OCI-LY1 (cell line): Measurements from ENCODE around the gene ARHGEF10L.

Source experiments
- H2AFZ ChIP-seq: fragments of 200-600 bp; sonication (generic), shearing (Covaris generic); 2 replicates; pipeline ENCODE4 v1.6.0; 2014; ENCODE audit warnings: antibody characterized with exemption, mild to moderate bottlenecking, low read length
- H3F3A ChIP-seq: fragments of 200-600 bp; sonication (generic), shearing (Covaris generic); 2 replicates; pipeline ENCODE4 v1.6.0; 2014; ENCODE audit warnings: mild to moderate bottlenecking, antibody characterized with exemption, low read length, moderate library complexity; ENCODE audit not compliant: insufficient read depth
- H3K27ac ChIP-seq: fragments of 200-600 bp; sonication (generic); 2 replicates; pipeline ENCODE4 v1.5.1; 2014; ENCODE audit warnings: low read length, mixed run types, mild to moderate bottlenecking, low read depth; ENCODE audit not compliant: poor library complexity, severe bottlenecking
- H3K27me3 ChIP-seq: fragments of 200-600 bp; sonication (generic); 2 replicates; pipeline ENCODE4 v1.6.0; 2014; ENCODE audit warnings: antibody characterized with exemption, mild to moderate bottlenecking, low read length, moderate library complexity; ENCODE audit not compliant: insufficient read depth
- H3K36me3 ChIP-seq: fragments of 200-600 bp; sonication (generic); 2 replicates; pipeline ENCODE4 v1.6.1; 2014; ENCODE audit warnings: mild to moderate bottlenecking, antibody characterized with exemption, low read length, moderate library complexity, mixed read lengths; ENCODE audit not compliant: insufficient read depth
- H3K4me1 ChIP-seq: fragments of 200-600 bp; sonication (generic); 2 replicates; pipeline ENCODE4 v1.5.1; 2014; ENCODE audit warnings: mild to moderate bottlenecking, low read length, moderate library complexity; ENCODE audit not compliant: insufficient read depth, severe bottlenecking
- H3K4me2 ChIP-seq: fragments of 200-600 bp; sonication (generic), shearing (Covaris generic); 2 replicates; pipeline ENCODE4 v1.6.1; 2014; ENCODE audit warnings: low read length
- H3K4me3 ChIP-seq: fragments of 200-600 bp; sonication (generic); 2 replicates; pipeline ENCODE4 v1.5.1; 2014; ENCODE audit warnings: low read length, low read depth, mild to moderate bottlenecking, mixed read lengths; ENCODE audit not compliant: poor library complexity, severe bottlenecking
- H3K79me2 ChIP-seq: fragments of 200-600 bp; shearing (Covaris generic); 2 replicates; pipeline ENCODE4 v1.6.1; 2016; ENCODE audit warnings: mixed run types, low read length, mixed read lengths; ENCODE audit not compliant: insufficient read depth
- H3K9ac ChIP-seq: fragments of 200-600 bp; sonication (generic), shearing (Covaris generic); 2 replicates; pipeline ENCODE4 v1.6.1; 2014; ENCODE audit warnings: mild to moderate bottlenecking, low read length, mixed read lengths
- H3K9me2 ChIP-seq: fragments of 200-600 bp; sonication (generic), shearing (Covaris generic); 2 replicates; pipeline ENCODE4 v1.6.1; 2014; ENCODE audit warnings: low read depth, mild to moderate bottlenecking, low read length, mixed read lengths
- H3K9me3 ChIP-seq: fragments of 200-600 bp; shearing (Covaris generic); 2 replicates; pipeline ENCODE4 v1.6.1; 2014; ENCODE audit warnings: low read length, mixed read lengths
- H4K20me1 ChIP-seq: fragments of 200-600 bp; sonication (generic), shearing (Covaris generic); 2 replicates; pipeline ENCODE4 v1.6.0; 2016; ENCODE audit warnings: mild to moderate bottlenecking, low read length; ENCODE audit not compliant: insufficient read depth
- EZH2 ChIP-seq: fragments of 200-600 bp; sonication (generic), shearing (Covaris generic); IDR thresholded peaks from 2 replicates; pipeline ENCODE4 v1.8.0; 2017; ENCODE audit warnings: borderline replicate concordance, mixed run types, mild to moderate bottlenecking, antibody characterized with exemption, low read length, moderate library complexity, mixed read lengths
- TF ChIP-seq, protein P1 (sequence below): fragments of 200-600 bp; sonication (generic), shearing (Covaris generic); IDR thresholded peaks from 2 replicates; pipeline ENCODE4 v1.5.1; 2017; ENCODE audit warnings: mild to moderate bottlenecking, antibody characterized with exemption, low read length, moderate library complexity, mixed read lengths

Gene ARHGEF10L

DNA sequence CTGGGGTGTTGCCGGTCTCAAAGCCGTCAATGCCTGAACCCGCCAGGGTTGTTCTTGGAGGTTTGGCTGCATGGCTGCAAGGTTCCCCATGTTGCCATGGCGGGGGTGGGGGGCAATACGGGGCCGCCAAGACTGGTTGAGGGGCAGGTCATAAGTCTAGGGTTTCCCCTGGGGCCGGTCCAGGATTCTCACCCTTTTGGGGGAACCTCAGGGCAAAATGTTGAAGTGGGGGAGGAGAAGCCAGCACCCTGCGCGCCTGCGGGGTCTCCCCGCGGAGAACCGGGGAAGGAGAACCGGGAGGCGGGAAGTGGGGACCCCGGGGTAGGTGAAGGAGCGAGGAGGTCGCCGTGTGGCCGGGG, 401 bp upstream of the ARHGEF10L start:
- Histone ChIP-seq H3K4me1 (peaks cover 8% of the 10 kb centered on the region), H3F3A (no peaks in the 10 kb centered on the region), H3K9me3 (no peaks in the 10 kb centered on the region), H3K9ac (no peak overlapping the region), H3K27me3 (peaks cover 4% of the 10 kb centered on the region; the same call in 1 of the 2 replicates), H4K20me1 (no peaks in the 10 kb centered on the region), H3K4me2 (no peak overlapping the region), H3K79me2 (no peaks in the 10 kb centered on the region), H3K36me3 (no peaks in the 10 kb centered on the region), H3K9me2 (no peaks in the 10 kb centered on the region), H2AFZ (no peak overlapping the region), H3K27ac (no peak overlapping the region), H3K4me3 (no peak overlapping the region)
- TF ChIP-seq, protein P1, sequence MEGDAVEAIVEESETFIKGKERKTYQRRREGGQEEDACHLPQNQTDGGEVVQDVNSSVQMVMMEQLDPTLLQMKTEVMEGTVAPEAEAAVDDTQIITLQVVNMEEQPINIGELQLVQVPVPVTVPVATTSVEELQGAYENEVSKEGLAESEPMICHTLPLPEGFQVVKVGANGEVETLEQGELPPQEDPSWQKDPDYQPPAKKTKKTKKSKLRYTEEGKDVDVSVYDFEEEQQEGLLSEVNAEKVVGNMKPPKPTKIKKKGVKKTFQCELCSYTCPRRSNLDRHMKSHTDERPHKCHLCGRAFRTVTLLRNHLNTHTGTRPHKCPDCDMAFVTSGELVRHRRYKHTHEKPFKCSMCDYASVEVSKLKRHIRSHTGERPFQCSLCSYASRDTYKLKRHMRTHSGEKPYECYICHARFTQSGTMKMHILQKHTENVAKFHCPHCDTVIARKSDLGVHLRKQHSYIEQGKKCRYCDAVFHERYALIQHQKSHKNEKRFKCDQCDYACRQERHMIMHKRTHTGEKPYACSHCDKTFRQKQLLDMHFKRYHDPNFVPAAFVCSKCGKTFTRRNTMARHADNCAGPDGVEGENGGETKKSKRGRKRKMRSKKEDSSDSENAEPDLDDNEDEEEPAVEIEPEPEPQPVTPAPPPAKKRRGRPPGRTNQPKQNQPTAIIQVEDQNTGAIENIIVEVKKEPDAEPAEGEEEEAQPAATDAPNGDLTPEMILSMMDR, result no peak
- TF ChIP-seq EZH2, result no peak

DNA sequence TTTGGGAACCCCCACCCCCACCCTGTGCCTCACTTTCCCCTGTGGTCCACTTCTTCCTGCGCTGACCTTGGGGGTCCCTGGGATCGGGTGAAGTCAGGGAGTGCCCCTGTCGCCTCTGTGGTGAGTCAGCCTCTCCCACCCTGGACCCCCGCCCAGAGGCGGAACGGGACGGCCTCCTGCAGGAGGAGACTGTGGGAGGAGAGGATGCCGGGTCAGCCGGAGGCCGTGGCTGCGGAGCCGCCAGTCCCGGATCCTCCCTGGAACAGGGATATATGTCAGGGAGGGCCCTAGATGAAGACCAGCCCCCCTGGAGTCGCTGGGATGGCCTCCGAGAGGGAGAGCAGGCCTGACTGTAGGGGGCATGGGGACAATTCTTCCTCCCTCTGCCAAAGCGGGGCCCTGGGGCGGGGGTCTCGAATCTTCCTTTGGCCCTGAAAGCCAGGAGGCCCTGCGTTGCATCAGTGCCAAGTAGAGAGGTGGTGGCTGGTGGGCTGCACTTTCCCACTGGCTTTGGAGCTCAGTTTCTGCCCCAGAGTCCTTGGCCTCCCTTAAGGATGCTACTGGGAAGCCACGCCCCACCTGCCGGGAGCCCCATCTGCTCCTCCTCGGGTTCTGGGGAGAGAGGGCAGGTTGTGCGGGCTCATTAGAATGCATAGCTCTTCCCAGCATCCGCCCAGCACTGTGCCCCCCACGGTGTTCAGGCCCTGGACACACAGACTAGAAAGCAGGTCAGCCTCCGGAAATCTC, 930 bp downstream of the ARHGEF10L start:
- Histone ChIP-seq H3F3A (no peaks in the 10 kb centered on the region), H3K27ac (no peak overlapping the region), H3K4me1 (peaks cover 8% of the 10 kb centered on the region), H4K20me1 (no peaks in the 10 kb centered on the region), H3K79me2 (no peaks in the 10 kb centered on the region), H3K36me3 (no peaks in the 10 kb centered on the region), H3K27me3 (peaks cover 4% of the 10 kb centered on the region; the same call in 1 of the 2 replicates), H3K9me2 (no peaks in the 10 kb centered on the region), H3K9me3 (no peaks in the 10 kb centered on the region), H2AFZ (no peak overlapping the region), H3K4me3 (no peak overlapping the region), H3K9ac (no peak overlapping the region), H3K4me2 (no peak overlapping the region)
- TF ChIP-seq EZH2, result no peak
- TF ChIP-seq, protein P1, result no peak

DNA sequence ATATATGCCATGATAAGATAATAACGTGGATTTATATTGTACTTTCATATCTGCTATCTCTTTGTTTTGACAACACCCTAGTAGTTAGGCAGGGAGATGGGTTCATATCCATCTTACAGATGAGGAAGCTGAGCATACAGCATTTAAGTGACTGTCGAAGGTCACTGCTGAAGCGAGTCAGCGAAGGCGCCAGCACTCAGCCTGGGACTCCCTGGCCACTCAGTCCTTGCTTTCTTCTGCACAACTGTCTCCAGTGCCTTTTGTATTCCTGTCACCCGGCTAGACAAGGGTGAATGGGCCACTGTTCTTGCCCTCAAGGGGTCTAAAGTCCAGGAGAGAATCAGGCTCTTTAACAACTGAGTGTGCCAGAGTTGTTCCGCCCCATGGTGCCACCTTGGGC, 3.1 kb downstream of the ARHGEF10L start:
- no peak overlapping the region for H3K4me2 ChIP-seq
- H3K9ac ChIP-seq, result no peak overlapping the region
- H3K9me3 ChIP-seq, result no peaks in the 10 kb centered on the region
- H3K79me2 ChIP-seq, result no peaks in the 10 kb centered on the region
- H3K27ac ChIP-seq, result no peak overlapping the region
- H3K27me3 ChIP-seq, result peaks cover 4% of the 10 kb centered on the region; the same call in 1 of the 2 replicates
- no peaks in the 10 kb centered on the region for H4K20me1 ChIP-seq
- H3F3A ChIP-seq, result no peaks in the 10 kb centered on the region
- H3K9me2 ChIP-seq, result no peaks in the 10 kb centered on the region
- TF ChIP-seq, protein P1, result no peak
- TF ChIP-seq EZH2, result no peak
- no peak overlapping the region for H3K4me3 ChIP-seq
- no peaks in the 10 kb centered on the region for H3K4me1 ChIP-seq
- no peaks in the 10 kb centered on the region for H3K36me3 ChIP-seq
- no peak overlapping the region for H2AFZ ChIP-seq
